HG03439 (cell line): ENCODE data around the gene H19.

ENCODE experiments used
- ATAC-seq: cut with Tn5 transposase; IDR thresholded peaks from one replicate; pipeline ENCODE4 v1.9.1; 2021; ENCODE audit warnings: mild to moderate bottlenecking, moderate library complexity; ENCODE audit not compliant: unreplicated experiment

The H19 gene

GRCh38 chr11:1983601-1983961, 14.1 kb downstream of the H19 start:
- no peak for ATAC-seq

DNA sequence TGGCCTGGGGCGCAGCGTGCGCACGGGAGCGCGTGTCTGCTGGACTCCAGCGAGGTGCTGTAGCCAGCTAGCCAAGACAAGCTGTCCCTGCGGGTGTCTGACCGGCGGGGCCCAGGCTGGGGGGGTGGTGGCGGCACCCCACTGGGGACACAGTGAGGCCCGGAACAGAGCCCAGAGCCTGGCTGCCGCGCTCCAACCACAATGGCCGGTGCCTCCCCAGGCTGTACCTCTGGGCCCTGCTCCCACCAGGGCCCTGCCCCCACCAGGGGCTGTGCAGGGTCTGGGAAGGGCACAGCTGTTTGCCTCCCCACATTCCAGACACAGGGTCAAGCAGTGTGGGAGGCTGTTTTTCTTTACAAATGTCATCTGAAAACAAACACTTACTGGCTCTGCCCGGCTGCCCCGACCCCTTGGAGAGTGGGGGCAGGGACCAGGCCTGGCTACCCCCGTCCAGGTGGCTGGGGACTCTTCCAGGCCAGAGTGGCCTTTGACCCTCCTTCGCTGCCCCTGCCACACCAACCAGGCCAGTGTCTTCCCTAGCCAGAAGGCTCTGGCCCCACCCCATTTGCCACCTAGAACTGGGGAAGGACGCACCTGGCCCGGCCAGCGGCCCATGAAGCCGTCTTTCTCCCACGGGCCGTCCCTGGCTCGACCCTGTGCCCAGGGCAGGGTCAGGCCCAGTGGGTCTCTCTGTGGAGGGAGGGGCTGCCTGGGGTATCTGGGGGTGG, 14.6 kb downstream of the H19 start:
- no peak for ATAC-seq

DNA sequence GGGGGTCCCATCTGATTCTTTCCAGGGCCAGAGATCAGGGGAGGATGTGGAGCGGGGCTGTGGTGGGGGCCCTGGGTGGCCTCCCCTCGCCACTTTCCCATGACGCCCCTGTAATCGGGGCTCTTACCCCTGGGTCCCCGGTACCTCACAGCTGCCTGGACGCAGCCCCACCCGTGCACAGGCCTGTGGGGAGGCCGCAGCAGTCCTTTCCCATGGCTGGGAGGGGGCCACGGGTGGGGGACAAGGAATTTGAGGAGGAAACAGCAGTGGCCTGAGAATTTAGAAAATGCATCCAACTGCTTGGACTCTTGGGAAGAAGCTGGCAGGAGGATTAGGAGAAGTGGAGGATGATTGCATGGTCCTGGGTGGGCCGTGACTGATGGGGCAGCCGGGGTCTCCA, 18.0 kb downstream of the H19 start:
- ATAC-seq = no peak

- ATAC-seq = no peak
These were observed 18.7 kb downstream of the H19 start for GRCh38 chr11:1978720-1979473.

DNA sequence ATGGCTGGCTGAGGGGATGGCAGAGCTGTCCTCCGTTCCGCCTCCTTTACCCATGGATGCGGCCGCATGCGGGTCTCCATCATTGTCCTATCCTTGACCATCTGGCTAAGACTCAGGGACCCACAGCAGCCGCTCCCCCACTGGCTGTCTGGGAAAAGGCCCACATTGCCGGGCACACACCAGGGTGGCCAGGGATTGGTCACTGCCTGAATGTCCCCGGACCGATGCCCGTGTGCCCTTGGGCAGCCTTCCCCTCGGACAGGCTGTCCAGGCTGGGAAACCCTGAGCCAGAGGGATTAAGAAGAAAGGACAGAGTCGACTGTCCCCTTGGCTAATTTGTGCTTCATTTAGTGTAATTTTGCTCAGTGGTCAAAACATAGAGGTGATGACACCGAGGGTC, 22.5 kb downstream of the H19 start:
- ATAC-seq = no peak

DNA sequence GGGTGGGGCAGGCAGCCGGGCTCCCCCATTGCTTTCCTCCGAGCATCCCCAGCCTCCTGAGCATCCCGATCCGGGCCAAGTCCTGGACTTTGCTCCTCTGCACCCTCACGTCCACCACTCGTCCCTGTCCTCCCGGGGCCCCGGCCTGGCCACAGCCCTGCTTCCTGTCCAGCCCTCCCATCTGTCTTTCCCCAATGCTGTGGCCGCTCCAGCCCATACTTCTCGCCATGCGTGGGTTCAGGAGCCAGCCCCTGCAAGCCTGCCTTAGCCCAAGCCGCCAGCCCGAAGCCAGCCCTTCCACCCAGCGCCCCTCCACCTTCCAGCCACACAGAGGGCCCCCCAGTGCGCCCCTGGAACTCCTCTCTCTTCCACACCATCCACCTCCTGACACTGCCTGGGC, 26.7 kb downstream of the H19 start:
- ATAC-seq = no peak

DNA sequence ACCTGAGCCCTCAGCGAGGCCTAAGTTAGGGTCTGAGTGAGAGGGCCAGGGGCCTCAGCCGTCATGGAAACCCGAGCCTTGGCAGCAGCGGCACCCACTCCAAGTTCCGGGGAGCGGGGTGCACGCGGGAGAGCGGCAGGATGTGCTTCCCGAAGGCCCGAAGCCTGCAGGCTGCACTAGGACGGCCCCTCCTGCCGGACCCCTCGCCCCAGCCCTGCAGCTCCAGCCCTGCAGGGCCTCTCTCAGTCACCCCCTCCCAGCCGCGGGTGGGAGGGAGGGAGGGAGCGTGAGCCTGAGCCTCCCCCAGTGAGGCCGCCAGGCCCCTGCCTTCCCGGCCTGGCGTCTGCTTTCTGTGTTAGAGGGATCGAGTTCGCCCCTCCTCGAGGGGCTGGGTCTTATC, 27.9 kb downstream of the H19 start:
- ATAC-seq = no peak

DNA sequence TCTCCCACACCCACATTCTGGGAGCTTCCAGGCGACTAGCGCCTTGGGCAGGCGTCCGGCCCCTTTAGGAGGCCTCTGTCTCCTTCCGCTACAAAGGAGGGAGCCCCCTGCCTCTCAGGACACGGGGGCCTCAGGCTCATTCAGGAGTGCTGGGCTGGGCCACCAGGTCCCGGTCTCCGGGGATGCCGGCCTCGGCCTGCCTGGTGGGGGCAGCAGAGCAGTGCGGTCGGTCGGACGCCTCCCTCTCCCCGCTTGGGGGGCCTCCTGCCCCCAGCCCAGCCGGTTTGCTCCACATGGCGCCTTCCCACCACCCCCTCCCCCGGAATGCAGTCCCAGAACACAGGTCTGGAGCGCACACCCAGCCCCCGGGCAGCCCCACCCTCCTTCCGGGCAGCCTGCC, 28.6 kb downstream of the H19 start:
- no peak for ATAC-seq

GRCh38 chr11:1968454-1969002, 29.1 kb downstream of the H19 start:
- no peak for ATAC-seq

- no peak for ATAC-seq
These were observed 29.9 kb downstream of the H19 start for GRCh38 chr11:1967641-1968225.

- ATAC-seq = no peak
These were observed 31.1 kb downstream of the H19 start for GRCh38 chr11:1966531-1966930.

- ATAC-seq = no peak
These were observed 32.7 kb downstream of the H19 start for GRCh38 chr11:1964955-1965354.

GRCh38 chr11:1964348-1964747, 33.3 kb downstream of the H19 start:
- no peak for ATAC-seq

DNA sequence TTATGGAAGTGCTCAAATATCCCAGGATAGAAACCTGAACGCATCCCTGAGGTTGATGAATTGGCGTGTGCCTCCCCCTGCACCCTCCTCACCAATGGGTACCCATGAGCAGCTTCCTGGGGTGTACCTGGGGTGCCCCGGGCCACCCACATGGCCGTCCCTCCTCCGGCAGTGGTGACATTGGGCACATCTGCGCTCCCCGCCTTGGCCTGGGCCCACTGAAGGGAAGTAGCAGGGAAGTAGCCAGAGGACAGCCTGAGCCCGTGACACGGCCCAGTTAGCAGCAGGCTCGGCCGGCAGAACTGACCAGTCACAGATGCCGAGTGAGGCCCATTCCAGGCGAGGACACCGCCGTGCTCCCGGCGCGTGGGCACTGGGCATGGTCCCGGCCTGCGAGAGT, 33.8 kb downstream of the H19 start:
- ATAC-seq = no peak

DNA sequence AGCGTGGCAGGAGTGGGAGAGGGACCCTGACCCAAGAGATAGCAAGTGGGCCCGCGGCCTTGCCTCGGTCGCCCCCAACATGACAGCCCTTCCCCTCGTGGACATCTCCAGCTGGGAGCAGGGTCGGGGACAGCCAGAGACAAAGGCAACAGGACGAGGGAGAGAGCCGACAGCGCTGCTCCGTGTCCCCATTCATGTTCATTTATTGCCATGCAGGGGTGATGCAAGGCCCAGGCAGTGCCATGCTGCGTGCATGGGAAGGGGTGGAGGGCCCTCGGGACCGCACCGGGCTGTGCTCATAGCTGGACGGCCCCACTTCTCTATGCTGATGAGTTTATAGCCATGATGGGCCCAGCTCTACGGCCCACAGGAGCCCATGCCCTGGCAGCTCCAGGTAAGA, 37.9 kb downstream of the H19 start:
- no peak for ATAC-seq

DNA sequence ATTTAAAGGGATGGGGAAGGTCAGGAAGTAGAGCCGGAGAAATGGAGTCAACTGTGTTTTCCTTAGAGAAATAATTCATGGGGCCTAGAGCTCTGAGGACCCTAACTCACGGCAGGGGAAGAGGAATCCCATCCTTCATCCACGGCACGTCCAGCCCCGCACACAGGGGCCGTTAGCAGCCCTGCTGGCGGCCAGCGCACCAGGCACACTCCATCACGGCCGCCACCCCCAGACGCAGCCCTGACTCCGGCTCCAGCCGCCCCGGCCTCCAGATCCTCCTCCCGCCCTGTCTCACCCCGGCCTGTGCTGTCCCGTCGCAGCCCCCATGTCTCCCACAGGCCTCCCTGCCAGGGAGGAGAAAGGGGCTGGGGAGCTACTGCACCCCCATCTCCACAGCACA, 39.3 kb downstream of the H19 start:
- no peak for ATAC-seq

DNA sequence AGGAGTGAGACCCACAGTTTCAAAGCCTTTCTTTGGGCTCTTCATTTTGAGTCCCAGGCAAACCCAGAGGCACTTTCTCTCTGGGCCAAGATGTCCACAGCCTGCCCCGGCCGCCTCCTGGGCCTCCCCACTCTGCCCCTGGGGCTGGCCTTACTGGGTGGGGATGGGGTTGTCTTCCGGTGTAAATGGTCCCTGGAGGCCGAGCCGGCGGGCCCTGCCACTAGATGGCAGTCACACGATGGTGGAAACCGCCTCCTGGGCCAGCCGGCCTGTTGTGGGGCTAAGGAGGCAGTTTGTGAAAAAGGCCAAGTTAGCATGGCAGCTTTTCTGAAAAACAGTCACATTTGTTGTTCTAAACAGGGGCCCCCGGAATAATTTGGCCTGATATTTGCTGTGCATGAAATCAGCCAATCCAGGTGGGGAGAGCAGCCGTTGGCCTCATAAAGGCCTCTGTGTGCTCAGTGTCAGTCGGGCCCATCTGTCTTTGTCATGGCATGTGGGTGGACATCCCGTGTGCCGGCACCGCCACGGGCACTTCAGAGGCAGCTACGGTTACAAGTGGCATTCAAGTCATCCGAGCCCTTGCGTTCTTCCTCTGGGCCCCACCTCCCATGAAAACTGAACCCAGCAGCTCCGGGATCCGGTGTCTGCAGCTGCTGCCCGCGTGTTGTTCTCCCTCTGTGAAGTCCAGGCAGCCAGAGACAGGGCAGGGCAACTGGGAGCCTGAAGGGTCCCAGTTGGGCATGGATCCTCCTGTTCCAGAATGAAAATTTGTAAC, 44.0 kb downstream of the H19 start:
- ATAC-seq = no peak

DNA sequence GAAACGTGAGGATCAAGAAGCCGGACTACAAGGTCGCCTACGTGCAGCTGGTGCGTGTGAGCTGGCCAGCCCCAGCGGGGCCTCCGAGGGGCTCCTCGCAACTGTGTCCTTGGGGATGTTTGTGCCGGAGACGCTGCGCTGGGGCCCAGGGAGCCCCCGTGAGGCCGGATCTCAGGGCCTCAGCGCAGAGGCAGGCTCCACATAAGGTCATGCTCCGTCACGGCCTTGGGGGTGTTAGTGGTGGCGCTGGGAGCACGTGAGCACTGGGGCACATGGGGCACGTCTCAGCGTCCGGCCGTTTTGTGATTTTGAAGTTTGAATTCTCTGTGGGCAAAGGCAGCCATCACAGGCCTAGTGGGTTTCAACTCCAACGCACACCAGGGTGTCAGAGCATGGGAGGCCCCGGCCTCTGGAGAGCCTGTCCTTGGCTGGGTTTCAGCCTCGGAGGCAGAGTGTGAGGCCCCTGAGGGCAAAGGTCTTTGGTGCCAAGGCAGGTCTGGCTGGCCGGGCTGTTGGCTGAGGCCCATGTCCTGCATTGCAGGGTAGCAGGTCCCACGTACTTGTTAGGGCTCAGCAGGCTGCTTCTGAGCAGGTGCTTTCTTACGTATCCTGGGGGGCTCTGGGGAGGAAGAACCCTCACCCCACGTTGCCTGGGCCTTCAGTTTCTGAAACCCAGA, 44.7 kb downstream of the H19 start:
- ATAC-seq = no peak

DNA sequence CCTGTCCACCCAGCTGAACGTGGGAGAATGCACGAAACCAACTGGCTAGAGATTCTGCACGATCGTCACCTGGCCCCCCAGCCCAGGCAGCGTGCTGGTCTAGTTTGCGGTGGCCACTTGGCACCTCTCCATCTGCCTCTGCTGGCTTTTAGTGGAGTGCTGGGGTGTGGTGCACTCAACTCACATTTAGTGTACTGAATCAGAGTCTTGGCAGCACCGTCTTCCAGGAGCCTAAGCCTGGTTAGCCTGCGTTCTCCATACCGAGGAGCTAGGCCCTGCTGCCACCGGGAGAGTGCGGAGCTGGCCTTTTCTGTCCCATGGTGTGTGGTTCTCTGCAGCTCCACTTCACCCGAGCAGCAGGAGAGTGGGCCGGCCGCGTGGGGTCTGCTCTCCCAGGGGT, 47.7 kb downstream of the H19 start:
- ATAC-seq = no peak

DNA sequence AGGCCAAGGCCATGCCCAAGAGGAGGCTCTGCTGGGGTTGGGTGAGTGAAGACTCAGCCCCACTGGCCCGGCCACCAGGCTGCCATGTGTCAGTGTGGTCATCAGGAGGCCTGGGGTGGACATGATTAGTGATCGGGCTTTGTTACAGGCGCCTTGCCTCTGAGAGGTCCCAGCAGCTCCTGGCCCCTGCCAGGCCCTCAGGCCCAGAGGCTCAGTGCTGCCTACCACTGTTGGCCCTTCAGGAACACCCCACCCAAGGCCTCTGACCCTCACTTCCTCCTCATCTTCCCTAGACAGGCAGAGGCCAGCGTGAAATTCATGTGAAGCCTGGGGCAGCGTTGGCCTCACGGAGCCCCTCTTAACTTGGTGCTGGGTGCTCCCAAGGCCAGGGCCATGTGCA, 48.3 kb downstream of the H19 start:
- no peak for ATAC-seq

DNA sequence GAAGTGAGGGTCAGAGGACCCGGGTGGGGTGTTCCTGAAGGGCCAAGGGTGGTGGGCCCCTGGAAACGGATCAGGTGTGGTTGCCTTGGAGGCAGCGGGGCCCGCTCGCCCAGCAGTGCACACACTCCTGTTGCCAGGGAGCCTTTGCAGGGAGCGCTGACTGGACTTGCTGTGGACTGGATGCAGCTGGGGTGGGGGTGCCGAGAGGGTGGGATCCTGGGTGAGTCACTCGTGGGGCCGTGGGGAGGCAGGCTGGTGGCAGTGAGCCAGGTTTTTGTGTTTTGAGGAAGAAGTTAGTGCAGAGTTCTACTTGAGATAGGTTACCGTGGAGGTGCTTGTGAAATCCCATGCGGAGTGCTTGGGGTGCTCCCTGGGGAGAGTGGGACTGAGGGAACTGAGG, 49.3 kb downstream of the H19 start:
- ATAC-seq = no peak
